SK-N-SH treated with all-trans-retinoic acid at 6 μM for 48 hours (cell line): ENCODE measurements around the gene OSCAR.

ENCODE experiments used
- ARNTL ChIP-seq: fragments of 450-650 bp; formaldehyde crosslinking; IDR thresholded peaks from 2 replicates; pipeline ENCODE4 v1.5.0; 2020; ENCODE audit warnings: low read depth, mild to moderate bottlenecking, moderate library complexity, borderline replicate concordance
- BACH2 ChIP-seq: fragments of 250-450 bp; sonication (Bioruptor Pico); IDR thresholded peaks from 2 replicates; pipeline ENCODE4 v1.9.0; 2021; ENCODE audit warnings: mild to moderate bottlenecking, borderline replicate concordance
- CSDC2 ChIP-seq: fragments of 250-450 bp; sonication (Bioruptor Pico); IDR thresholded peaks from 2 replicates; pipeline ENCODE4 v1.5.0; 2020; ENCODE audit warnings: mild to moderate bottlenecking, moderate library complexity
- ESRRG ChIP-seq: fragments of 250-450 bp; sonication (Bioruptor Pico); IDR thresholded peaks from 2 replicates; pipeline ENCODE4 v1.6.1; 2021; ENCODE audit warnings: mild to moderate bottlenecking
- PATZ1 ChIP-seq: fragments of 250-450 bp; sonication (Bioruptor Pico); IDR thresholded peaks from 2 replicates; pipeline ENCODE4 v1.8.0; 2020; ENCODE audit warnings: mild to moderate bottlenecking, moderate library complexity, borderline replicate concordance
- POU6F1 ChIP-seq: fragments of 250-450 bp; sonication (Bioruptor Pico); IDR thresholded peaks from 2 replicates; pipeline ENCODE4 v1.8.0; 2021; ENCODE audit warnings: low read depth, mild to moderate bottlenecking, moderate library complexity, borderline replicate concordance
- RARB ChIP-seq: fragments of 250-450 bp; sonication (Bioruptor Pico); IDR thresholded peaks from 2 replicates; pipeline ENCODE4 v1.8.0; 2021; ENCODE audit warnings: mild to moderate bottlenecking, moderate library complexity
- TSHZ2 ChIP-seq: fragments of 250-450 bp; sonication (Bioruptor Pico); IDR thresholded peaks from 2 replicates; pipeline ENCODE4 v1.5.0; 2020; ENCODE audit warnings: mild to moderate bottlenecking, moderate library complexity
- ZC3H10 ChIP-seq: fragments of 250-450 bp; sonication (Bioruptor Pico); IDR thresholded peaks from 2 replicates; pipeline ENCODE4 v1.5.1; 2021; ENCODE audit warnings: mild to moderate bottlenecking, moderate library complexity
- ZFP30 ChIP-seq: fragments of 450-650 bp; formaldehyde crosslinking; IDR thresholded peaks from 2 replicates; pipeline ENCODE4 v1.5.0; 2022; ENCODE audit warnings: mild to moderate bottlenecking, moderate library complexity

GRCh38 chr19:54081032-54081431, 19.6 kb downstream of the OSCAR start, which contains the start of gene TARM1:
- no peak for TF ChIP-seq ESRRG (CRISPR knock-in tag)
- TF ChIP-seq RARB (CRISPR knock-in tag) = no peak
- no peak for TF ChIP-seq BACH2
- TF ChIP-seq ZC3H10 = no peak
- no peak for TF ChIP-seq ARNTL (CRISPR knock-in tag)
- TF ChIP-seq PATZ1 (CRISPR knock-in tag) = no peak
- no peak for TF ChIP-seq POU6F1 (CRISPR knock-in tag)
- TF ChIP-seq TSHZ2 (CRISPR knock-in tag) = no peak
- TF ChIP-seq ZFP30 (CRISPR knock-in tag) = no peak
- TF ChIP-seq CSDC2 (CRISPR knock-in tag) = no peak
